GM10248 (cell line): ENCODE data around the gene KCNJ4.

Experiments
- CTCF ChIA-PET: fragments of 300-600 bp; sonication (Branson Sonifier 250); formaldehyde crosslinking; extraction: SDS; loops from one replicate; lab custom pipeline; 2021; ENCODE audit warnings: antibody characterized with exemption; lab: Yijun Ruan, JAX
- POLR2A ChIA-PET: fragments of 350-650 bp; sonication (Branson Sonifier 250); formaldehyde crosslinking; extraction: SDS; loops from one replicate; lab custom pipeline; 2020; ENCODE audit warnings: antibody characterized with exemption; lab: Yijun Ruan, JAX
- DNase-seq: peaks from one replicate; pipeline ENCODE4 v3.0.0; 2012; ENCODE audit errors: extremely low spot score
- TF ChIP-seq, protein P1 (sequence below): IDR thresholded peaks from 2 replicates; pipeline ENCODE4 v1.5.1; 2012; ENCODE audit warnings: mild to moderate bottlenecking, low read depth; ENCODE audit errors: extremely low read depth, missing control alignments, control extremely low read depth

Gene KCNJ4

DNA sequence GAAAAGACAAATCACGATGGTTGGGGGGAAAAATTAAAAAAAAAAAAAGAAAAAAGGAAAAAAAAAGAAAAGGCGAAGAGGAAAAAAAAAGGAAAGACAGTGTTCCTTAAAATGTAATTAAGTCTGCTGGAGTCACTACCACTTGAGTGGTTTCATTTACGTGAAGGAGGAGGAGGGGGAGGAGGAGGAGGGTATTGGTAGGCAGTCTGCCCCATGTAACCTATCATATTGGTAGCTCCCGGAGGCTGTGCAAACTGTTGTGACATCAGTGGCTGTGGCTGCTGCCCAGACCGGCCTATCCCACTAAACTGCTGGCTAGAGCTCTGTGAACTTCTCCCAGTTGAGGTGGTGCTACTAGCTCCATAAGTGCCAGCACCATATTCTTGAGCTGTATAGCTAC lies 30.8 kb upstream of the KCNJ4 start:
- no peak for DNase-seq

DNA sequence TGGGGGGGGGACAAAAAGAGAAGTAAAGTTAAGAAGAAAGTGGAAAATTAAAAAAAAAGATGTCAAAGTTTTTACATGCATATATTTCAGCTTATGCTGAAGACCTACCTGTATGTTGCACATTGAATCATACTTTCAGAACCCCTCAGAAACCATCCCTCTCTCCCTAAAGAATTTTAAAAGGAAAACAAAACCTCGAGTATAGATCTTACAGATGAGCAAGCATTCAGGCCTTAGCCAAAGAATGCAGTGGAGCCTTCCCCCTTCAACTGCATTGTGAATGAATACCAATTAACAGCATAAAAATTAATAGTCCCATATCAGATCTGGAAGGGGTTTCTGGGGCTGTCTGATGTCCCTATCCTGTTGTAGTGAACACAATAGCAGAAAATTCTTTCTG lies 29.2 kb upstream of the KCNJ4 start:
- TF ChIP-seq, protein P1, sequence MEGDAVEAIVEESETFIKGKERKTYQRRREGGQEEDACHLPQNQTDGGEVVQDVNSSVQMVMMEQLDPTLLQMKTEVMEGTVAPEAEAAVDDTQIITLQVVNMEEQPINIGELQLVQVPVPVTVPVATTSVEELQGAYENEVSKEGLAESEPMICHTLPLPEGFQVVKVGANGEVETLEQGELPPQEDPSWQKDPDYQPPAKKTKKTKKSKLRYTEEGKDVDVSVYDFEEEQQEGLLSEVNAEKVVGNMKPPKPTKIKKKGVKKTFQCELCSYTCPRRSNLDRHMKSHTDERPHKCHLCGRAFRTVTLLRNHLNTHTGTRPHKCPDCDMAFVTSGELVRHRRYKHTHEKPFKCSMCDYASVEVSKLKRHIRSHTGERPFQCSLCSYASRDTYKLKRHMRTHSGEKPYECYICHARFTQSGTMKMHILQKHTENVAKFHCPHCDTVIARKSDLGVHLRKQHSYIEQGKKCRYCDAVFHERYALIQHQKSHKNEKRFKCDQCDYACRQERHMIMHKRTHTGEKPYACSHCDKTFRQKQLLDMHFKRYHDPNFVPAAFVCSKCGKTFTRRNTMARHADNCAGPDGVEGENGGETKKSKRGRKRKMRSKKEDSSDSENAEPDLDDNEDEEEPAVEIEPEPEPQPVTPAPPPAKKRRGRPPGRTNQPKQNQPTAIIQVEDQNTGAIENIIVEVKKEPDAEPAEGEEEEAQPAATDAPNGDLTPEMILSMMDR: no peak
- ChIA-PET POLR2A (interaction anchor here (0.8 kb wide), 1 partner anchor 9 kb away, joined by 4 read pairs; no protein-coding TSS in a partner anchor), CTCF (interaction anchor here (1.0 to 1.4 kb wide), 3 partner anchors 10 to 13 kb away, joined by 3 to 4 read pairs (median 3); no protein-coding TSS in a partner anchor)
- no peak for DNase-seq

More for the DNA sequence above, 30.8 kb upstream of the KCNJ4 start:
- TF ChIP-seq, protein P1: no peak
- POLR2A ChIA-PET: interaction anchor here (1.0 kb wide), 1 partner anchor 15 kb away, joined by 5 read pairs; no protein-coding TSS in a partner anchor
- CTCF ChIA-PET: interaction anchor here (0.6 to 1.3 kb wide), 2 partner anchors 9 to 13 kb away, joined by 3 read pairs; no protein-coding TSS in a partner anchor

DNA sequence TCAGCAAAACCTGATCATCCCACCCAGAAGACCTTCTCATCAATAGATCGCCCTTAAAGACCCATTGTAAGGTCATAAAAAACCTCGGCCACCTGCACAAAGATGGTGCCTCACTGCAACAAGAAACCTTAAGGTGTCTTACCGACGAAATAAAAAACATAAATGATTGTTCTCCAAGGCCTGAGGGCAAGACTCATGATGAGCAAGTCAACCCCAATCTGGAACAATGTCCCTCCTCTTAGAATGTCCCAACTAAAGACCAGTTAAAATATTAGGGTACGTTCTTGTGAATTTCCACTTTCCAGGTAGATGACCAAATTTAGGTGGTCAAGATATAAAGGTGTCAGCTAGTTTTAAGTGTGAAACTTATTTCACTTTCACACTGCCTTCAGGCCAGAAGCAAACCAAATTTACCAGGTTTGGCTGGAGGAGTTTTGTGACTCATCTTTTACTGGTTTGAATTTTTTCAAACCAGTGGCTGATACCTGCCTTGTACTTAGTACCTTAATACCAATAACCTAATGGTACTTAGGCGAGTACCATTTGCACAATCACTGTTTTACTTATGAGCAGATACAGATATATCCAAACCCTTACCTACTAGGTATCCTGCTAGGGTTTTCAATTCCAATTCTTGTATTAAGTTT lies 27.8 kb upstream of the KCNJ4 start:
- ChIA-PET CTCF (interaction anchor here (1.1 to 1.4 kb wide), 2 partner anchors 12 kb away, joined by 3 read pairs; no protein-coding TSS in a partner anchor), POLR2A (no interaction called here)

DNA sequence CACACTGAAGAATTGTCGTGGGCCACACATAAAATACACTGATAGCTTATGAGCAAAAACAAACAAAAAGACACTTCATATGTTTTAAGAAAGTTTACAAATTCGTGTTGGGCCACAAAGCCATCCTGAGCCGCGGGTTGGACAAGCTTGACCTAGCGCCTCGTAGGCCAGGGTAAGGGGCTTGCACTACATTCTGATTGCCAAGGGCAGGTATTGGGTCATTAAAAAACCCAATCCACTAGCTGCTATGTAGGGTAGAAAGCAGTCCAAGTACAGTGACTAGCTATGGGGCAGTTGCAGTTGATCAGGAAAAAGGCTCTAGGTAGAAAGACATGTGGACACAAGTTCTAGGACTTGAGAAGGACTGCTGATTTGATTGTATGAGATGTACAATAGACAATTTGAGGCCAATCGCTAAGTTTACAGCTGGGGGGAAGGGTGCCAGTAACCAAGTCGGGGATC lies 26.9 kb upstream of the KCNJ4 start:
- TF ChIP-seq, protein P1: no peak
- ChIA-PET POLR2A (no interaction called here), CTCF (no interaction called here)
- no peak for DNase-seq

More for the DNA sequence above, 27.8 kb upstream of the KCNJ4 start:
- no peak for DNase-seq
- TF ChIP-seq, protein P1: no peak

DNA sequence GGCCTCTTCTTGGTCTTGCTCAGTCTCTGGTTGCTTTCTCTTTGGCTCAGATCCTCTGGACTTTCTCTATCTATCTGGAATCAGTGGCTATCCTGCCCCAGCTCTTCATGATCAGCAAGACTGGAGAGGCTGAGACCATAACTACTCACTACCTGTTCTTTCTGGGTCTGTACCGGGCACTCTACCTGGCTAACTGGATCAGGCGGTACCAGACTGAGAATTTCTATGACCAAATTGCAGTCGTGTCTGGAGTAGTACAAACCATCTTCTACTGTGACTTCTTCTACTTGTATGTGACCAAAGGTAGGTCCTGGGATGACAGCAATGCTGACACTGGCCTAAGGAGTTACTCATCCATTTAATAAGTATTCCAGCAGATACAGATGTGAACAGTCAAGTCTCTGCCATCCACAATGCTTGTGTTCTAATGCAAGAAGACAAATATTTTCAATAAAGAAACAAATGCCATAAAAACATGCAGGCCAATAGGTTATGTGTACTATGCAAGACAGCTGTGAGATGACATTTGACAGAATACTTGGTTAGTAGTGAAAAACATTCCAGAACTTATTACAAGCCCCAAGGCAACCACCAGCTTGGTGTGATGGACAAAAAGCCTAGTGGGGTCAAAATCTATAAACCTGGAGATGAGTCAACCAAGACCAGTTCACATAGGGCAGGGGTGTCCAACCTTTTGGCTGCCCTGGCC lies 26.3 kb upstream of the KCNJ4 start:
- ChIA-PET CTCF (no interaction called here), POLR2A (interaction anchor here (1.1 kb wide), 1 partner anchor 12 kb away, joined by 4 read pairs; no protein-coding TSS in a partner anchor)
- TF ChIP-seq, protein P1: no peak
- no peak for DNase-seq

DNA sequence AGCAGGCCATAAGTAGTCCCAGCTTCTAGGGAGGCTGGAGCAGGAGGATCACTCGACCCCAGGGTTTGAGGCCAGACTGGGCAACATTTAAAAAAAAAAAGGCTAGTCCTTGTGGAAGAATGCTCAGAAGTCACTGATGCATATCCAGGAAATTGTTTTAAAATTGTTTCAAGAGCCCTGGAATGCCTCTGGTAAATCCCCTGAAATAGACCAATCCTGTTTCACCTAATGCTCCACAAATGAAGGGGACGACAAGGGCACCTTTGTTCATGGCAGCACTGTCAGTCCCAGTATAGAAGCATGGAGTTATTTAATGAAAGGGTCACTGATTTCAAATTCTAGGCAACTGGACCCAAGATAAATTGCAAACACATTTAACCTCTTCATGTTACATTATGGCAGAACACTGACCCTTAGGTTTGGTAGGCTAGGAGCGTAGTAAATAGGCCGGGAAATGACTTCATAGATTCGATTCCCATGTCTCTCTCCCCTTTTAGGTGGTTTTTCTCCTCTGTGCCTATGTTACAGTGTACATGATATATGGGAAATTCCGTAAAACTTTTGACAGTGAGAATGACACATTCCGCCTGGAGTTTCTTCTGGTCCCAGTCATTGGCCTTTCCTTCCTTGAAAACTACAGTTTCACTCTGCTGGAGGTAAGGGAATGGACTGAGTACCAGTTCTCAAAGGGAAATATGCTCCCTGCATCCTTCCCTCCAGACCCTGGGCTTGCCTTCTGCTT lies 24.3 kb upstream of the KCNJ4 start:
- ChIA-PET POLR2A (no interaction called here), CTCF (interaction anchor here (0.9 kb wide), 1 partner anchor 16 kb away, joined by 3 read pairs; no protein-coding TSS in a partner anchor)
- TF ChIP-seq, protein P1: no peak
- no peak for DNase-seq
